Adrenal gland (tissue), 5 donors: Measurements from ENCODE around the gene SPRR5.

ENCODE experiments used
- POLR2A ChIP-seq, 2 donors: fragments of 450-650 bp; IDR thresholded peaks; one replicate each; pipeline ENCODE4 v1.6.1; 2017; ENCODE audit warnings: antibody characterized with exemption in 2 of 2, mild to moderate bottlenecking in 2 of 2, moderate library complexity in 1 of 2
- TF ChIP-seq, protein P1 (sequence below), 6 experiments: fragments of 450-650 bp in 4 of 6; fragments of 200-600 bp in 2 of 6; sonication (generic) in 1 of 6; IDR thresholded peaks; 1 replicate in 5 of 6; 2 replicates in 1 of 6; pipeline versions ENCODE4 v1.5.1 to v1.8.0; 2016 to 2021; ENCODE audit warnings: antibody characterized with exemption in 6 of 6, mild to moderate bottlenecking in 2 of 6, moderate library complexity in 1 of 6
- donor health status: DM: no; HTN: no; CAD: no.

- TF ChIP-seq, protein P1, sequence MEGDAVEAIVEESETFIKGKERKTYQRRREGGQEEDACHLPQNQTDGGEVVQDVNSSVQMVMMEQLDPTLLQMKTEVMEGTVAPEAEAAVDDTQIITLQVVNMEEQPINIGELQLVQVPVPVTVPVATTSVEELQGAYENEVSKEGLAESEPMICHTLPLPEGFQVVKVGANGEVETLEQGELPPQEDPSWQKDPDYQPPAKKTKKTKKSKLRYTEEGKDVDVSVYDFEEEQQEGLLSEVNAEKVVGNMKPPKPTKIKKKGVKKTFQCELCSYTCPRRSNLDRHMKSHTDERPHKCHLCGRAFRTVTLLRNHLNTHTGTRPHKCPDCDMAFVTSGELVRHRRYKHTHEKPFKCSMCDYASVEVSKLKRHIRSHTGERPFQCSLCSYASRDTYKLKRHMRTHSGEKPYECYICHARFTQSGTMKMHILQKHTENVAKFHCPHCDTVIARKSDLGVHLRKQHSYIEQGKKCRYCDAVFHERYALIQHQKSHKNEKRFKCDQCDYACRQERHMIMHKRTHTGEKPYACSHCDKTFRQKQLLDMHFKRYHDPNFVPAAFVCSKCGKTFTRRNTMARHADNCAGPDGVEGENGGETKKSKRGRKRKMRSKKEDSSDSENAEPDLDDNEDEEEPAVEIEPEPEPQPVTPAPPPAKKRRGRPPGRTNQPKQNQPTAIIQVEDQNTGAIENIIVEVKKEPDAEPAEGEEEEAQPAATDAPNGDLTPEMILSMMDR (IDR thresholded peaks at IDR 0.05), result no peak
- no peak for TF ChIP-seq POLR2A (IDR thresholded peaks at IDR 0.05)
Observed at GRCh38 chr1:152933196-152933595, 13.8 kb upstream of the SPRR5 start.
